Small intestine (tissue), 7 donors: ENCODE measurements around the gene TMCC3. TPM values are rescaled to one million over a fixed set of nuclear protein-coding genes. Genes with fewer than 3 reads are reported as not detected.

Source experiments
- DNase-seq, 2 donors: peaks; one replicate each; pipeline versions ENCODE4 v3.0.0 to v3.0.0-alpha.2; 2013
- FAIRE-seq: peaks from 2 replicates; lab custom pipeline; 2012; peaks lifted over from hg19 to GRCh38; lab: Jason Lieb, UNC
- H3K27ac ChIP-seq, 3 donors: one replicate each; pipeline ENCODE4 v1.5.1; 2013; ENCODE audit warnings: low read length in 2 of 3, mild to moderate bottlenecking in 2 of 3, control low read depth in 1 of 3, inconsistent platforms in 1 of 3, low read depth in 1 of 3, moderate library complexity in 1 of 3
- H3K27me3 ChIP-seq, 3 donors: one replicate each; pipeline ENCODE4 v1.6.1; 2013; ENCODE audit warnings: low read length in 3 of 3, inconsistent platforms in 1 of 3; ENCODE audit not compliant: control insufficient read depth in 3 of 3, insufficient read depth in 3 of 3
- H3K36me3 ChIP-seq, 3 donors: one replicate each; pipeline ENCODE4 v1.6.1; 2013; ENCODE audit warnings: low read length in 3 of 3, inconsistent platforms in 1 of 3, low read depth in 1 of 3, mild to moderate bottlenecking in 1 of 3, moderate library complexity in 1 of 3; ENCODE audit not compliant: control insufficient read depth in 3 of 3, insufficient read depth in 2 of 3
- H3K4me1 ChIP-seq, 3 donors: one replicate each; pipeline ENCODE4 v1.6.1; 2013; ENCODE audit warnings: low read length in 2 of 3, inconsistent platforms in 1 of 3, low read depth in 1 of 3, mild to moderate bottlenecking in 1 of 3, moderate library complexity in 1 of 3; ENCODE audit not compliant: control insufficient read depth in 3 of 3, insufficient read depth in 2 of 3
- H3K4me3 ChIP-seq, 3 donors: one replicate each; pipeline ENCODE4 v1.5.1; 2013; ENCODE audit warnings: low read length in 3 of 3, control low read depth in 1 of 3, inconsistent platforms in 1 of 3, low read depth in 1 of 3, mild to moderate bottlenecking in 1 of 3, moderate library complexity in 1 of 3
- H3K9me3 ChIP-seq, 2 donors: one replicate each; pipeline ENCODE4 v1.6.1; 2013; ENCODE audit warnings: low read depth in 1 of 2, low read length in 1 of 2; ENCODE audit not compliant: control insufficient read depth in 2 of 2, insufficient read depth in 1 of 2
- whole genome bisulfite sequencing, 3 donors: extraction: QIAGEN DNeasy Blood & Tissue Kit; methylation state at CpG; one replicate each; pipeline ENCODE4 v1.1.7; 2013; 5-methylcytosine and 5-hydroxymethylcytosine counted together
- polyA plus RNA-seq, 4 donors: library from polyadenylated mRNA; stranded (reverse) in 3 of 4; unstranded in 1 of 4; fragments of 200-250 nt in 3 of 4; fragments of 120-200 nt in 1 of 4; gene quantifications; one replicate each; pipeline versions ENCODE4 v1.2.1 to v1.2.3, GENCODE V29; 2013
- donor health status: healthy with polysubstance abuse.
- donor health status: control.
- donor health status: control.
- donor health status: Bipolar disorder and iron deficiency.
- donor health status: healthy.

Gene TMCC3
- polyA plus RNA-seq, 4 donors, result 8.6 to 23.9 (median 14.3) TPM

DNA sequence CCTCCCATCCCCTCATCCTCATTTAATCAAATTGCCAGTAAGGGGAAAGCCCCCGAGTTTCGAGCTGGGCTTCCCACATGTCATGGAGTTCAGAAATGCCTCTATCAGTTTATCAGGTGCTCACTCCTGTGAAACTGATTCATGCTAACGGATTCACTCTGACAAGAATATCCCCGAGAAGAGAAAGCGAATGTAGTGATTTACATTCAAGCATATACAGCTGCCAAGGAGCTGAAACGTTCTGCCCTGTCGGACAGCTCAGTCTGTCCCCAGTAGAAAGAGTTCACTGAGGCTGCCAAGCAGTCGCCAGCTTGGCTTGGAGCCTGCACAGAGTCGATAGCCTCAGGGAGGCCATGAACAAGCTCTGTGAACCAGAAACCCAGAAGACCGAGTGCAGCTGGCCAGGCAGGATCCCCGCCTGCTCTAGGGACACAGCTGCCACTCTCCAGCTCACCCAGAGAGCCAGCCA, 88.4 kb downstream of the TMCC3 start:
- DNase-seq (peak in 1 of 2 donors; percentile 68), FAIRE-seq (no peak)
- WGBS, 3 donors, result 11 to 52% (median 29%) methylated on average over 11 of the region's 11 CpGs
- Histone ChIP-seq H3K27me3 (no peaks in the 10 kb centered on the region), H3K4me3 (no peak overlapping the region), H3K36me3 (no peaks in the 10 kb centered on the region), H3K4me1 (peaks cover 2 to 13% (median 3%) of the 10 kb centered on the region in 3 donors), H3K9me3 (no peaks in the 10 kb centered on the region), H3K27ac (peak overlapping the region in 1 of 3 donors; percentile 33)

- DNase-seq, result peak; percentile 37 to 49
- H3K27ac ChIP-seq, result no peak overlapping the region
- 12 to 52% (median 37%) methylated on average over 17 of the region's 17 CpGs for WGBS, 3 donors
Measured at GRCh38 chr12:94560431-94561221, 89.7 kb downstream of the TMCC3 start.

GRCh38 chr12:94558612-94559011, 91.7 kb downstream of the TMCC3 start:
- Histone ChIP-seq H3K36me3 (no peaks in the 10 kb centered on the region), H3K27ac (peak overlapping the region in 1 of 3 donors; percentile 62), H3K27me3 (no peaks in the 10 kb centered on the region), H3K4me3 (no peak overlapping the region), H3K9me3 (peaks cover 0 to 2% of the 10 kb centered on the region in 2 donors), H3K4me1 (peaks cover 2 to 13% (median 3%) of the 10 kb centered on the region in 3 donors)
- WGBS, 3 donors, result 11 to 56% (median 29%) methylated on average over 2 of the region's 2 CpGs
- peak; percentile 21 to 46 for DNase-seq
- FAIRE-seq, result no peak

More at GRCh38 chr12:94560431-94561221, 89.7 kb downstream of the TMCC3 start:
- Histone ChIP-seq H3K27me3 (no peaks in the 10 kb centered on the region), H3K36me3 (no peaks in the 10 kb centered on the region), H3K4me1 (peaks cover 2 to 13% (median 3%) of the 10 kb centered on the region in 3 donors), H3K9me3 (peaks cover 0 to 2% of the 10 kb centered on the region in 2 donors), H3K4me3 (no peak overlapping the region)
- FAIRE-seq, result no peak

DNA sequence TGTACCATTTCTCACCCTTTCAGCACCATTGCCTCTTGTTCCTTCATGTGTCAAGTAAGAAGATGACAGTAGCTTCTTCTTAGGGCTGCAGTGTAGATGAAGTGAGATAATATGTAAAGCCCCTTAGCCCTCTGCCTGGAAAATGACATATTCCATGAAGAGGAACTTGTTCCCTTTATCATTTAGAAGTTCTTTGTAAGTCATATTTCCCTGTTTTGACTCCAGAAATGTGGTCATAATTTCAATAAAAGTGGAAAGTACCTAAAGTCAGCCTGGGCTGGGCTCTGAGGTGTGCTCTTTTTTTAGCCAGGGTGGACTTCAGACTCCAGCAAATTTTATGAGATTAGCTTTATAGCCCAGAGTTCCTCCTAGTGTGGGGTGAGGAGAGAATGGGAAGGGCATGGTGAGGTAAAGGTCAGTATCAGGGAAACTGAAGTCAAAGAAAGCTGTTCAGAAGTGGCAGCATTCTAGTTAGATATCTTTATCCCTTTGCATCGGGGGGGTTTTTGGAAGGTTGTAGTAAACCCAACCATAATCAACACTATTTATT, 92.5 kb downstream of the TMCC3 start:
- Histone ChIP-seq H3K9me3 (peaks cover 0 to 2% of the 10 kb centered on the region in 2 donors), H3K27me3 (no peaks in the 10 kb centered on the region), H3K4me1 (peaks cover 2 to 13% (median 3%) of the 10 kb centered on the region in 3 donors), H3K4me3 (no peak overlapping the region), H3K36me3 (no peaks in the 10 kb centered on the region), H3K27ac (peak overlapping the region in 2 of 3 donors; percentile 54 to 71)
- 5 to 67% (median 42%) methylated on average over 1 of the region's 1 CpG for WGBS, 3 donors
- FAIRE-seq (peak; percentile 53), DNase-seq (peak; percentile 80 to 92)

DNA sequence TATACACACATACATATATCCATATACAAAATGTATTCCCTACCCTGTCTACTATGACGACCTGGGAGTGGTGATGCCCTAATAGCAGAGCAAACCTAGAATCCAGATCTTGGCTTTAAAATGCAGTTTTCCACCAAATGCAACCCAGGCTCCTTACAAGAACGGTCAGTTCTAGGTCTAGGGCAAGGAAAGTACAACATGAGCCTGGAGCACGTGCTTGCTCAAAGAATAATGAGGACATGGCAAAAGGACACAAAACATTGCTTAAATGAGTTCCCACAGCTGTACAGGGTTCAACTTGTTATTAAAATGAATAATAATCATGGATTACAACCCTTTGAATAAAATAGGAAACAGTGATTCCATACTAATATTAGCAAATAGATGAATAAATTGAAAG, 94.7 kb downstream of the TMCC3 start:
- Histone ChIP-seq H3K4me1 (peaks cover 1 to 13% (median 2%) of the 10 kb centered on the region in 3 donors), H3K27ac (no peak overlapping the region), H3K36me3 (no peaks in the 10 kb centered on the region), H3K9me3 (peaks cover 0 to 2% of the 10 kb centered on the region in 2 donors), H3K4me3 (no peak overlapping the region), H3K27me3 (no peaks in the 10 kb centered on the region)
- FAIRE-seq (no peak), DNase-seq (no peak)
- WGBS, 3 donors, result 90 to 92% (median 90%) methylated on average over 3 of the region's 3 CpGs

DNA sequence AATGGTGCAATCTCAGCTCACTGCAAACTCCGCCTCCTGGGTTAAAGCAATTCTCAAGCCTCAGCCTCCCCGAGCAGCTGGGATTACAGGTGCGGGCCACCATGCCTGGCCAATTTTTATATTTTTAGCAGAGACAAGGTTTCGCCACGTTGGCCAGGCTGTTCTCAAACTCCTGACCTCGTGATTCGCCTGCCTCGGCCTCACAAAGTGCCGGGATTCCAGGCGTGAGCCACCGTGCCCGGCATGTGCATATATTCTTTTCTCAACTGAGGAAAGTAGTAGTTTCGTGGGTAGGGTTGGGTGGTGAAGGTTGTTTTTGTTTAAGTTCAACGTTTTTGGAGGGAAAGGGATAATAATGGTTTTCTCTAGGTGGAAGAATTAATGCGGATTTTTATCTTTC, 96.5 kb downstream of the TMCC3 start:
- 90 to 93% (median 92%) methylated on average over 15 of the region's 15 CpGs for WGBS, 3 donors

GRCh38 chr12:94553130-94553519, 97.2 kb downstream of the TMCC3 start:
- Histone ChIP-seq H3K9me3 (peaks cover 0 to 4% of the 10 kb centered on the region in 2 donors), H3K4me1 (peaks cover 0 to 5% (median 0%) of the 10 kb centered on the region in 3 donors), H3K27ac (no peak overlapping the region), H3K27me3 (no peaks in the 10 kb centered on the region), H3K4me3 (no peak overlapping the region), H3K36me3 (no peaks in the 10 kb centered on the region)
- WGBS, 3 donors, result 65 to 73% (median 71%) methylated on average over 6 of the region's 6 CpGs
- no peak for DNase-seq
- FAIRE-seq, result no peak

More for the DNA sequence above, 96.5 kb downstream of the TMCC3 start:
- Histone ChIP-seq H3K9me3 (peaks cover 0 to 2% of the 10 kb centered on the region in 2 donors), H3K4me3 (no peak overlapping the region), H3K27ac (no peak overlapping the region), H3K36me3 (no peaks in the 10 kb centered on the region), H3K4me1 (peaks cover under 1 to 11% (median 1%) of the 10 kb centered on the region in 3 donors), H3K27me3 (no peaks in the 10 kb centered on the region)
- no peak for DNase-seq
- FAIRE-seq, result no peak

DNA sequence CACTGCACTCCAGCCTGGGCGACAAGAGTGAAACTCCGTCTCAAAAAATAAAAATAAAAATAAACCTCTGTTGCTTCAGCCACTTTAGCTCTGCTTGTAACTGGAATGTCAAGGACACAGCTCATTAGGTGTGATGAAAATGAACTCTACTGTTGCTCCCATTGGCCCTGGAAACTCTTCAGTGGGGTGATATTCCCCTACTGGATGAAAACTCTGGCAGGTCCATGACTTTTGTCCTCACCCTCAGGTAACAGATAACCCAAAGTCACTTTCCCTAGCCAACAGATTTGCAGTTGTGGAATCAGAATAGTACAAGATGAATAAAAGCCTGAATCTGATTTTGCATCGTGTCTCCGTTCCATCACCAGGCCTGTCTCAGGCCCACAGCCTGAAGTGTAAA, 98.5 kb downstream of the TMCC3 start:
- Histone ChIP-seq H3K27me3 (no peaks in the 10 kb centered on the region), H3K9me3 (peaks cover 0 to 14% of the 10 kb centered on the region in 2 donors), H3K4me3 (no peak overlapping the region), H3K4me1 (no peaks in the 10 kb centered on the region), H3K36me3 (no peaks in the 10 kb centered on the region), H3K27ac (no peak overlapping the region)
- FAIRE-seq (no peak), DNase-seq (no peak)
- WGBS, 3 donors, result 91 to 95% (median 93%) methylated on average over 4 of the region's 4 CpGs
